CD14-positive monocyte (primary cell): ENCODE results near the gene MYPN. TPM values are rescaled to one million over a fixed set of nuclear protein-coding genes. Genes with fewer than 3 reads are reported as not detected.

Experiments used
- DNase-seq, 3 donors: peaks; one replicate each; pipeline ENCODE4 v3.0.0-alpha.2; 2011 to 2022
- H2AFZ ChIP-seq: 2 replicates; pipeline ENCODE4 v1.6.0; 2012; ENCODE audit warnings: mild to moderate bottlenecking, low read depth, low read length, inconsistent platforms; ENCODE audit not compliant: insufficient read depth, poor library complexity, severe bottlenecking
- H3K27ac ChIP-seq, 2 donors: 1 replicate in 1 of 2; 2 replicates in 1 of 2; pipeline ENCODE4 v1.5.1; 2012 to 2013; ENCODE audit warnings: low read length in 2 of 2, control low read depth in 1 of 2, inconsistent platforms in 1 of 2, low read depth in 1 of 2, mild to moderate bottlenecking in 1 of 2
- H3K27me3 ChIP-seq, 2 donors: one replicate each; pipeline versions ENCODE4 v1.6.0 to v1.6.1; 2011 to 2013; ENCODE audit warnings: low read length in 2 of 2; ENCODE audit not compliant: control insufficient read depth in 2 of 2, insufficient read depth in 2 of 2
- H3K36me3 ChIP-seq, 2 donors: replicated peaks in 1 of 2; 1 replicate in 1 of 2; 2 replicates in 1 of 2; pipeline versions ENCODE4 v1.5.1 to v1.6.1; 2012 to 2013; ENCODE audit warnings: low read length in 2 of 2, control low read depth in 1 of 2, inconsistent platforms in 1 of 2, mild to moderate bottlenecking in 1 of 2; ENCODE audit not compliant: insufficient read depth in 2 of 2, control insufficient read depth in 1 of 2
- H3K4me1 ChIP-seq, 2 donors: 1 replicate in 1 of 2; 2 replicates in 1 of 2; pipeline versions ENCODE4 v1.5.1 to v1.6.1; 2012 to 2013; ENCODE audit warnings: low read length in 2 of 2, control low read depth in 1 of 2, inconsistent platforms in 1 of 2, mild to moderate bottlenecking in 1 of 2, moderate library complexity in 1 of 2; ENCODE audit not compliant: insufficient read depth in 2 of 2, control insufficient read depth in 1 of 2
- H3K4me2 ChIP-seq: replicated peaks from 2 replicates; pipeline ENCODE3; 2012; ENCODE audit warnings: low read length, moderate library complexity, mild to moderate bottlenecking; ENCODE audit not compliant: poor library complexity, severe bottlenecking; ENCODE audit errors: extremely low read depth
- H3K4me3 ChIP-seq, 3 experiments: fragments of 200-600 bp in 1 of 3; sonication (generic) in 1 of 3; replicated peaks in 1 of 3; 1 replicate in 2 of 3; 2 replicates in 1 of 3; pipeline ENCODE4 v1.5.1; 2011 to 2013; ENCODE audit warnings: low read length in 3 of 3, mild to moderate bottlenecking in 3 of 3, control low read depth in 2 of 3, low read depth in 2 of 3, inconsistent platforms in 1 of 3, moderate library complexity in 1 of 3
- H3K79me2 ChIP-seq: 2 replicates; pipeline ENCODE4 v1.6.0; 2012; ENCODE audit warnings: mild to moderate bottlenecking, control low read depth, inconsistent platforms, low read length, moderate library complexity; ENCODE audit not compliant: insufficient read depth
- H3K9ac ChIP-seq: 2 replicates; pipeline ENCODE4 v1.6.0; 2017; ENCODE audit warnings: low read length, mild to moderate bottlenecking; ENCODE audit not compliant: insufficient read depth, poor library complexity, severe bottlenecking
- H3K9me3 ChIP-seq, 2 donors: replicated peaks in 1 of 2; 1 replicate in 1 of 2; 2 replicates in 1 of 2; pipeline versions ENCODE4 v1.5.1 to v1.6.1; 2012 to 2013; ENCODE audit warnings: low read length in 2 of 2, control low read depth in 1 of 2; ENCODE audit not compliant: control insufficient read depth in 1 of 2, insufficient read depth in 1 of 2
- H4K20me1 ChIP-seq: 2 replicates; pipeline ENCODE4 v1.6.0; 2012; ENCODE audit warnings: mild to moderate bottlenecking, low read length, control low read depth, moderate library complexity; ENCODE audit not compliant: insufficient read depth
- H3K27ac Mint-ChIP-seq, 7 donors: one replicate each; pipeline ENCODE4 v1.8.0; 2020; ENCODE audit warnings: mild to moderate bottlenecking in 7 of 7, mixed read lengths in 7 of 7, moderate library complexity in 6 of 7, inconsistent platforms in 2 of 7
- H3K27me3 Mint-ChIP-seq, 3 donors: one replicate each; pipeline ENCODE4 v1.8.0; 2021 to 2022; ENCODE audit warnings: low read depth in 3 of 3, mild to moderate bottlenecking in 3 of 3, mixed read lengths in 3 of 3, moderate library complexity in 3 of 3, inconsistent platforms in 1 of 3
- H3K36me3 Mint-ChIP-seq, 2 donors: one replicate each; pipeline ENCODE4 v1.8.0; 2020; ENCODE audit warnings: mixed read lengths in 2 of 2, inconsistent platforms in 1 of 2, mild to moderate bottlenecking in 1 of 2
- H3K4me1 Mint-ChIP-seq: one replicate; pipeline ENCODE4 v1.8.0; 2020; ENCODE audit warnings: mild to moderate bottlenecking, mixed read lengths
- H3K4me3 Mint-ChIP-seq, 2 donors: one replicate each; pipeline ENCODE4 v1.8.0; 2020; ENCODE audit warnings: mild to moderate bottlenecking in 2 of 2, mixed read lengths in 2 of 2, moderate library complexity in 1 of 2
- H3K9me3 Mint-ChIP-seq, 7 donors: one replicate each; pipeline ENCODE4 v1.8.0; 2020 to 2022; ENCODE audit warnings: mixed read lengths in 7 of 7, mild to moderate bottlenecking in 6 of 7, moderate library complexity in 6 of 7, inconsistent platforms in 2 of 7
- CTCF ChIP-seq: fragments of 200-600 bp; IDR thresholded peaks from one replicate; pipeline ENCODE4 v1.8.0; 2022; ENCODE audit warnings: antibody characterized with exemption, mild to moderate bottlenecking
- WGBS: methylation state at CpG from one replicate; pipeline ENCODE4 v1.1.5; 2013; ENCODE audit warnings: missing lambda C conversion rate; ENCODE audit not compliant: insufficient coverage; 5-methylcytosine and 5-hydroxymethylcytosine counted together
- intact Hi-C, 2 donors: fragments of 100-400 bp; cut with micrococcal nuclease; formaldehyde crosslinking; loops; one replicate each; pipeline versions ENCODE4 v1.15.0 to v1.15.1; 2023
- polyA plus RNA-seq, 3 donors: library from polyadenylated mRNA; depleted of rRNA in 1 of 3; unstranded in 2 of 3; stranded (reverse) in 1 of 3; fragments of 300-500 nt in 2 of 3; fragments of >200 nt in 1 of 3; fragmentation: Illumina TruSeq in 2 of 3; gene quantifications; 1 replicate in 2 of 3; 2 replicates in 1 of 3; pipeline ENCODE4 v1.2.3, GENCODE V29; 2012 to 2021

The MYPN gene
- polyA plus RNA-seq, 3 donors = not detected

GRCh38 chr10:68253346-68253745 lies 144.1 kb downstream of the MYPN start:
- no peaks in the 10 kb centered on the region for H3K36me3 Mint-ChIP-seq
- H3K27me3 ChIP-seq = no peaks in the 10 kb centered on the region
- intact Hi-C loops = no loop called here
- H3K9ac ChIP-seq = no peak overlapping the region
- H3K27me3 Mint-ChIP-seq = peaks cover 0 to 2% (median 0%) of the 10 kb centered on the region in 3 donors
- no peak for DNase-seq
- no CpG with 5 or more reads among the region's 1 CpG for WGBS
- H3K4me3 ChIP-seq = no peak overlapping the region
- TF ChIP-seq CTCF = no peak
- H3K4me3 Mint-ChIP-seq = no peak overlapping the region
- no peak overlapping the region for H3K4me2 ChIP-seq
- H3K27ac Mint-ChIP-seq = no peak overlapping the region
- peaks cover 7% of the 10 kb centered on the region for H3K4me1 Mint-ChIP-seq
- no peaks in the 10 kb centered on the region for H3K9me3 Mint-ChIP-seq
- no peaks in the 10 kb centered on the region for H3K4me1 ChIP-seq
- no peaks in the 10 kb centered on the region for H3K79me2 ChIP-seq
- no peak overlapping the region for H2AFZ ChIP-seq
- no peaks in the 10 kb centered on the region for H3K9me3 ChIP-seq
- no peak overlapping the region for H3K27ac ChIP-seq
- H3K36me3 ChIP-seq = no peaks in the 10 kb centered on the region
- H4K20me1 ChIP-seq = no peaks in the 10 kb centered on the region

- no peak overlapping the region for H3K27ac Mint-ChIP-seq
- H3K4me1 Mint-ChIP-seq = no peaks in the 10 kb centered on the region
- DNase-seq = no peak
- H3K36me3 Mint-ChIP-seq = no peaks in the 10 kb centered on the region
- Histone ChIP-seq H3K27ac (no peak overlapping the region), H3K4me1 (no peaks in the 10 kb centered on the region), H3K4me2 (no peak overlapping the region), H4K20me1 (no peaks in the 10 kb centered on the region), H3K27me3 (no peaks in the 10 kb centered on the region), H3K79me2 (no peaks in the 10 kb centered on the region), H3K4me3 (no peak overlapping the region), H2AFZ (no peak overlapping the region), H3K36me3 (no peaks in the 10 kb centered on the region), H3K9me3 (peaks cover 0 to 13% of the 10 kb centered on the region in 2 donors), H3K9ac (no peak overlapping the region)
- intact Hi-C loops = no loop called here
- WGBS = 98% methylated on average over 7 of the region's 8 CpGs
- H3K9me3 Mint-ChIP-seq = peaks cover 11 to 25% (median 18%) of the 10 kb centered on the region in 7 donors
- H3K4me3 Mint-ChIP-seq = no peak overlapping the region
- TF ChIP-seq CTCF = no peak
- peaks cover 2% of the 10 kb centered on the region in 3 donors for H3K27me3 Mint-ChIP-seq
Measured at GRCh38 chr10:68261132-68261856, 152.0 kb downstream of the MYPN start.

Other genes with a start within 250 kb of the MYPN start
- 1 to 10 TPM; 4.4 to 8.4 (median 8.3) TPM for gene SIRT1, start 224.8 kb upstream of the MYPN start, polyA plus RNA-seq
- 10 to 100 TPM; 10.7 to 17.5 (median 14.3) TPM for gene HERC4, start 34.2 kb upstream of the MYPN start, polyA plus RNA-seq
- not detected for gene ATOH7, start 122.6 kb downstream of the MYPN start, polyA plus RNA-seq
- gene HNRNPH3, start 222.6 kb downstream of the MYPN start, polyA plus RNA-seq = 10 to 100 TPM; 36.6 to 86.0 (median 71.6) TPM
- 1 to 10 TPM; 1.5 to 3.4 (median 2.5) TPM for gene PBLD, start 223.4 kb downstream of the MYPN start, polyA plus RNA-seq